Right lobe of liver (tissue), 4 donors: Measurements from ENCODE around the gene ZNRF4.

Experiments used
- POLR2A ChIP-seq: fragments of 450-650 bp; IDR thresholded peaks from one replicate; pipeline ENCODE4 v1.6.1; 2017; ENCODE audit warnings: antibody characterized with exemption, mild to moderate bottlenecking
- TF ChIP-seq, protein P1 (sequence below), 4 donors: fragments of 200-600 bp in 3 of 4; fragments of 450-650 bp in 1 of 4; IDR thresholded peaks; one replicate each; pipeline versions ENCODE4 v1.5.1 to v1.8.0; 2016 to 2022; ENCODE audit warnings: antibody characterized with exemption in 4 of 4, mild to moderate bottlenecking in 2 of 4
- donor health status: DM: no; HTN: no; CAD: no.
- donor health status: DM: no; HTN: no; CAD: no.
- donor health status: DM: no; HTN: yes; CAD: no.

DNA sequence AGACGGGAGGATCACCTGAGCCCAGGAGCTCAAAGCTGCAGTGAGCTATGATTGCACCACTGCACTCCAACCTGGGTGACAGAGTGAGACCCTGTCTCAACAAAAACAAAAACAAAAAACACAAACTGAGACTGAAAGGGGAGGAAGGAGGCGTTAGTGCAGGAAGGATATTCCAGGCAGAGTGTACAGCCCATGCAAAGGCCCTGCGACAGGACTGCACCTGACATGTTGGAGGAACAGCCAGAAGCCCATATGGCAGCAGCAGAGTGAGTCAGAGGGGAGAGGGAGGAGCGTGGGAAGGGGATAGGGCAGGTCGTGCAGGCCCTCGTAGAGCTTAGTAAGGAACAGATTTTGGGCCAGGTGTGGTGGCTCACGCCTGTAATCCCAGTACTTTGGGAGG lies 3.2 kb downstream of the ZNRF4 start:
- TF ChIP-seq, protein P1, sequence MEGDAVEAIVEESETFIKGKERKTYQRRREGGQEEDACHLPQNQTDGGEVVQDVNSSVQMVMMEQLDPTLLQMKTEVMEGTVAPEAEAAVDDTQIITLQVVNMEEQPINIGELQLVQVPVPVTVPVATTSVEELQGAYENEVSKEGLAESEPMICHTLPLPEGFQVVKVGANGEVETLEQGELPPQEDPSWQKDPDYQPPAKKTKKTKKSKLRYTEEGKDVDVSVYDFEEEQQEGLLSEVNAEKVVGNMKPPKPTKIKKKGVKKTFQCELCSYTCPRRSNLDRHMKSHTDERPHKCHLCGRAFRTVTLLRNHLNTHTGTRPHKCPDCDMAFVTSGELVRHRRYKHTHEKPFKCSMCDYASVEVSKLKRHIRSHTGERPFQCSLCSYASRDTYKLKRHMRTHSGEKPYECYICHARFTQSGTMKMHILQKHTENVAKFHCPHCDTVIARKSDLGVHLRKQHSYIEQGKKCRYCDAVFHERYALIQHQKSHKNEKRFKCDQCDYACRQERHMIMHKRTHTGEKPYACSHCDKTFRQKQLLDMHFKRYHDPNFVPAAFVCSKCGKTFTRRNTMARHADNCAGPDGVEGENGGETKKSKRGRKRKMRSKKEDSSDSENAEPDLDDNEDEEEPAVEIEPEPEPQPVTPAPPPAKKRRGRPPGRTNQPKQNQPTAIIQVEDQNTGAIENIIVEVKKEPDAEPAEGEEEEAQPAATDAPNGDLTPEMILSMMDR (IDR thresholded peaks at IDR 0.05), result no peak
- no peak for TF ChIP-seq POLR2A
